ENCODE measurements around the gene ASIC5. TPM values are rescaled to one million over a fixed set of nuclear protein-coding genes. Genes with fewer than 3 reads are reported as not detected.

Gene ASIC5
- total RNA-seq, 1 donor from 2014 or later, result not detected

- H3K27ac Mint-ChIP-seq (ENCODE audit: unreplicated experiment), result peak overlapping the region; percentile 92
- H3K36me3 Mint-ChIP-seq (ENCODE audit: low read depth, unreplicated experiment), result no peaks in the 10 kb centered on the region
- no peak overlapping the region for H3K4me3 Mint-ChIP-seq (ENCODE audit: unreplicated experiment)
- H2AFZ ChIP-seq (ENCODE audit: low read depth, low read length), result no peak overlapping the region
- H3K79me2 ChIP-seq (ENCODE audit: insufficient read depth, low read length), result no peaks in the 10 kb centered on the region
- TF ChIP-seq EZH2 (IDR thresholded peaks at IDR 0.05; ENCODE audit: insufficient read depth, low read length), result no peak
- no peak for TF ChIP-seq CTCF (IDR thresholded peaks at IDR 0.05; ENCODE audit: insufficient read depth, low read depth, low read length)
- H3K36me3 ChIP-seq (ENCODE audit: insufficient read depth, low read length), result no peaks in the 10 kb centered on the region
- H3K4me2 ChIP-seq (ENCODE audit: low read length), result peak overlapping the region; percentile 69
- H3K27me3 Mint-ChIP-seq (ENCODE audit: low read depth, unreplicated experiment), result no peaks in the 10 kb centered on the region
- H3K4me1 Mint-ChIP-seq (ENCODE audit: low read depth, unreplicated experiment), result peaks cover 10% of the 10 kb centered on the region
- H3K9ac ChIP-seq (ENCODE audit: low read length), result no peak overlapping the region
- H3K4me1 ChIP-seq (ENCODE audit: insufficient read depth, low read length), result peaks cover 12% of the 10 kb centered on the region
- H3K27me3 ChIP-seq (ENCODE audit: insufficient read depth, low read length), result no peaks in the 10 kb centered on the region
- FAIRE-seq (no peak), DNase-seq (ENCODE audit: low read depth) (no peak)
- no peak overlapping the region for H3K4me3 ChIP-seq (ENCODE audit: insufficient read depth, low read depth, low read length)
- H4K20me1 ChIP-seq (ENCODE audit: insufficient read depth, low read length), result no peaks in the 10 kb centered on the region
- H3K9me3 Mint-ChIP-seq (ENCODE audit: unreplicated experiment), result no peaks in the 10 kb centered on the region
- peak overlapping the region; percentile 78 for H3K27ac ChIP-seq (ENCODE audit: low read depth, low read length)
- no peaks in the 10 kb centered on the region for H3K9me3 ChIP-seq (ENCODE audit: insufficient read depth, low read depth, low read length)
These were observed 41.5 kb upstream of the ASIC5 start for GRCh38 chr4:155907556-155907955.

- no peak overlapping the region for H2AFZ ChIP-seq (ENCODE audit: low read depth, low read length)
- H3K4me3 ChIP-seq (ENCODE audit: insufficient read depth, low read depth, low read length), result no peak overlapping the region
- peak; percentile 94 for FAIRE-seq
- Mint-ChIP-seq H3K27ac (ENCODE audit: unreplicated experiment) (peak overlapping the region; percentile 92), H3K4me1 (ENCODE audit: low read depth, unreplicated experiment) (peaks cover 10% of the 10 kb centered on the region), H3K36me3 (ENCODE audit: low read depth, unreplicated experiment) (no peaks in the 10 kb centered on the region), H3K9me3 (ENCODE audit: unreplicated experiment) (no peaks in the 10 kb centered on the region), H3K27me3 (ENCODE audit: low read depth, unreplicated experiment) (no peaks in the 10 kb centered on the region), H3K4me3 (ENCODE audit: unreplicated experiment) (no peak overlapping the region)
- H3K79me2 ChIP-seq (ENCODE audit: insufficient read depth, low read length), result no peaks in the 10 kb centered on the region
- H3K27me3 ChIP-seq (ENCODE audit: insufficient read depth, low read length), result no peaks in the 10 kb centered on the region
- peak overlapping the region; percentile 78 for H3K27ac ChIP-seq (ENCODE audit: low read depth, low read length)
- no peak for TF ChIP-seq CTCF (IDR thresholded peaks at IDR 0.05; ENCODE audit: insufficient read depth, low read depth, low read length)
- no peak for TF ChIP-seq EZH2 (IDR thresholded peaks at IDR 0.05; ENCODE audit: insufficient read depth, low read length)
- no peaks in the 10 kb centered on the region for H4K20me1 ChIP-seq (ENCODE audit: insufficient read depth, low read length)
- H3K36me3 ChIP-seq (ENCODE audit: insufficient read depth, low read length), result no peaks in the 10 kb centered on the region
- H3K4me2 ChIP-seq (ENCODE audit: low read length), result peak overlapping the region; percentile 69
- peaks cover 12% of the 10 kb centered on the region for H3K4me1 ChIP-seq (ENCODE audit: insufficient read depth, low read length)
- H3K9ac ChIP-seq (ENCODE audit: low read length), result peak overlapping the region; percentile 47
- peak; percentile 97 for DNase-seq (ENCODE audit: low read depth)
- no peaks in the 10 kb centered on the region for H3K9me3 ChIP-seq (ENCODE audit: insufficient read depth, low read depth, low read length)
These were observed 40.6 kb upstream of the ASIC5 start for GRCh38 chr4:155906554-155907247.

- H3K27me3 ChIP-seq (ENCODE audit: insufficient read depth, low read length), result no peaks in the 10 kb centered on the region
- Mint-ChIP-seq H3K4me1 (ENCODE audit: low read depth, unreplicated experiment) (peaks cover 21% of the 10 kb centered on the region), H3K9me3 (ENCODE audit: unreplicated experiment) (no peaks in the 10 kb centered on the region), H3K27me3 (ENCODE audit: low read depth, unreplicated experiment) (no peaks in the 10 kb centered on the region), H3K4me3 (ENCODE audit: unreplicated experiment) (no peak overlapping the region), H3K27ac (ENCODE audit: unreplicated experiment) (no peak overlapping the region), H3K36me3 (ENCODE audit: low read depth, unreplicated experiment) (no peaks in the 10 kb centered on the region)
- H3K36me3 ChIP-seq (ENCODE audit: insufficient read depth, low read length), result no peaks in the 10 kb centered on the region
- H3K4me1 ChIP-seq (ENCODE audit: insufficient read depth, low read length), result peaks cover 18% of the 10 kb centered on the region
- no peak overlapping the region for H3K4me2 ChIP-seq (ENCODE audit: low read length)
- H3K79me2 ChIP-seq (ENCODE audit: insufficient read depth, low read length), result no peaks in the 10 kb centered on the region
- H3K9ac ChIP-seq (ENCODE audit: low read length), result no peak overlapping the region
- no peaks in the 10 kb centered on the region for H3K9me3 ChIP-seq (ENCODE audit: insufficient read depth, low read depth, low read length)
- DNase-seq (ENCODE audit: low read depth) (no peak), FAIRE-seq (no peak)
- no peak overlapping the region for H3K4me3 ChIP-seq (ENCODE audit: insufficient read depth, low read depth, low read length)
- no peaks in the 10 kb centered on the region for H4K20me1 ChIP-seq (ENCODE audit: insufficient read depth, low read length)
- H3K27ac ChIP-seq (ENCODE audit: low read depth, low read length), result no peak overlapping the region
- H2AFZ ChIP-seq (ENCODE audit: low read depth, low read length), result no peak overlapping the region
- no peak for TF ChIP-seq EZH2 (IDR thresholded peaks at IDR 0.05; ENCODE audit: insufficient read depth, low read length)
- TF ChIP-seq CTCF (IDR thresholded peaks at IDR 0.05; ENCODE audit: insufficient read depth, low read depth, low read length), result no peak
These were observed 38.3 kb upstream of the ASIC5 start for GRCh38 chr4:155904331-155904730.

All from astrocyte (in vitro differentiated cells and primary cell).